COR-L47 (cell line): Measurements from ENCODE around the gene TDRD9.
A peak's percentile ranks its signal among the peaks of the same experiment; 100 is the strongest.

Experiments
- DNase-seq: peaks from one replicate; lab custom pipeline; 2025; lab: John Stamatoyannopoulos, UW

The TDRD9 gene

GRCh38 chr14:103927566-103927965 lies 690 bp upstream of the TDRD9 start:
- DNase-seq: no peak

GRCh38 chr14:103930051-103930604 lies 1.9 kb downstream of the TDRD9 start:
- no peak for DNase-seq

- DNase-seq: no peak
Observed at GRCh38 chr14:103931422-103931821, 3.2 kb downstream of the TDRD9 start.

GRCh38 chr14:103932791-103933490 lies 4.7 kb downstream of the TDRD9 start:
- no peak for DNase-seq

GRCh38 chr14:103935102-103935501 lies 6.8 kb downstream of the TDRD9 start:
- DNase-seq: no peak

- DNase-seq: no peak
Observed at GRCh38 chr14:103941462-103941861, 13.2 kb downstream of the TDRD9 start.

- DNase-seq: no peak
Observed at GRCh38 chr14:103941973-103942736, 13.9 kb downstream of the TDRD9 start, which contains the start of gene RD3L. Gene RD3L (minus strand): TSS chr14:103942529. CDS start chr14:103941695, 834 bp downstream.

GRCh38 chr14:103943673-103944072 lies 15.4 kb downstream of the TDRD9 start:
- DNase-seq: no peak

GRCh38 chr14:103946975-103947374 lies 18.7 kb downstream of the TDRD9 start:
- no peak for DNase-seq

GRCh38 chr14:103948442-103948841 lies 20.2 kb downstream of the TDRD9 start:
- no peak for DNase-seq

- no peak for DNase-seq
Observed at GRCh38 chr14:103949131-103949790, 21.0 kb downstream of the TDRD9 start.

GRCh38 chr14:103960457-103961055 lies 32.3 kb downstream of the TDRD9 start:
- DNase-seq: no peak

- DNase-seq: no peak
Observed at GRCh38 chr14:103961928-103962578, 33.8 kb downstream of the TDRD9 start.

GRCh38 chr14:103966631-103967030 lies 38.4 kb downstream of the TDRD9 start:
- no peak for DNase-seq

GRCh38 chr14:103969961-103970360 lies 41.7 kb downstream of the TDRD9 start:
- DNase-seq: no peak

GRCh38 chr14:103973354-103973753 lies 45.1 kb downstream of the TDRD9 start:
- DNase-seq: no peak

GRCh38 chr14:103974575-103974974 lies 46.3 kb downstream of the TDRD9 start:
- DNase-seq: no peak

- DNase-seq: peak; percentile 41
Observed at GRCh38 chr14:103980623-103981238, 52.5 kb downstream of the TDRD9 start.

GRCh38 chr14:103984196-103984595 lies 55.9 kb downstream of the TDRD9 start:
- DNase-seq: no peak

GRCh38 chr14:103989034-103989433 lies 60.8 kb downstream of the TDRD9 start:
- DNase-seq: no peak

- no peak for DNase-seq
Observed at GRCh38 chr14:103989964-103990363, 61.7 kb downstream of the TDRD9 start.
